HepG2 (cell line): Measurements from ENCODE around the gene ABCC8. TPM values are rescaled to one million over a fixed set of nuclear protein-coding genes. Genes with fewer than 3 reads are reported as not detected.

Experiments
- ATAC-seq: fragments of 200-7000 bp; cut with Tn5 transposase; 3 replicates; pipeline ENCODE4 v1.9.1; 2020; ENCODE audit warnings: mild to moderate bottlenecking, moderate library complexity
- BruUV-seq: library from RNA; stranded (reverse); fragments of 400-500 nt; replicated peaks from 2 replicates; lab custom pipeline; 2021; lab: Mats Ljungman, UMichigan
- CTCF ChIA-PET: fragments of 300-600 bp; formaldehyde crosslinking; extraction: SDS; loops from one replicate; lab custom pipeline; 2021; ENCODE audit warnings: low total read pairs, inconsistent platforms, low intra/inter-chr PET ratio; lab: Yijun Ruan, JAX
- POLR2A ChIA-PET: fragments of 350-600 bp; sonication (Branson Sonifier 250); formaldehyde crosslinking; loops from one replicate; lab custom pipeline; 2020; ENCODE audit warnings: antibody characterized with exemption, inconsistent platforms; lab: Yijun Ruan, JAX
- DNase-seq: peaks from one replicate; pipeline ENCODE4 v3.0.0-alpha.2; 2015; ENCODE audit warnings: low spot score
- FAIRE-seq: peaks from 3 replicates; lab custom pipeline; 2011; peaks lifted over from hg19 to GRCh38; lab: Jason Lieb, UNC
- H2AFZ ChIP-seq: one replicate; pipeline ENCODE4 v1.6.1; 2011; ENCODE audit warnings: low read length, inconsistent platforms
- H3K27ac ChIP-seq: fragments of 300-600 bp; 3 replicates; pipeline ENCODE4 v1.8.0; 2011; ENCODE audit warnings: mixed run types, mild to moderate bottlenecking, mixed read lengths, low read length, inconsistent platforms; ENCODE audit not compliant: insufficient read depth; ENCODE audit errors: extremely low read length
- H3K27me3 ChIP-seq, 2 experiments: fragments of 200-600 bp in 1 of 2; 2 replicates in 1 of 2; 3 replicates in 1 of 2; pipeline versions ENCODE4 v1.6.0 to v1.8.0; 2011; ENCODE audit warnings: low read length in 2 of 2, mild to moderate bottlenecking in 2 of 2, moderate library complexity in 2 of 2, inconsistent platforms in 1 of 2; ENCODE audit not compliant: insufficient read depth in 2 of 2, control insufficient read depth in 1 of 2
- H3K36me3 ChIP-seq, 2 experiments: fragments of 200-600 bp in 1 of 2; replicated peaks in 1 of 2; 2 replicates in 1 of 2; 3 replicates in 1 of 2; pipeline versions ENCODE4 v1.5.1 to v1.8.0; 2011; ENCODE audit warnings: low read length in 2 of 2, inconsistent platforms in 1 of 2; ENCODE audit not compliant: insufficient read depth in 2 of 2, control insufficient read depth in 1 of 2
- H3K4me1 ChIP-seq: 2 replicates; pipeline ENCODE4 v1.5.1; 2012; ENCODE audit warnings: low read length, inconsistent platforms; ENCODE audit not compliant: insufficient read depth
- H3K4me2 ChIP-seq: 2 replicates; pipeline ENCODE4 v1.6.0; 2011; ENCODE audit warnings: low read depth, low read length, inconsistent platforms
- H3K4me3 ChIP-seq, 3 experiments: fragments of 200-600 bp in 1 of 3; sonication (generic), shearing (Covaris generic) in 1 of 3; replicated peaks in 1 of 3; 2 replicates each; pipeline ENCODE4 v1.5.1; 2011 to 2016; ENCODE audit warnings: low read length in 3 of 3, inconsistent platforms in 2 of 3, low read depth in 2 of 3, mild to moderate bottlenecking in 2 of 3, control low read depth in 1 of 3, mixed read lengths in 1 of 3; ENCODE audit not compliant: insufficient read depth in 1 of 3
- H3K79me2 ChIP-seq: one replicate; pipeline ENCODE4 v1.6.1; 2011; ENCODE audit warnings: low read length, inconsistent platforms; ENCODE audit not compliant: insufficient read depth
- H3K9ac ChIP-seq: 2 replicates; pipeline ENCODE4 v1.6.0; 2011; ENCODE audit warnings: mild to moderate bottlenecking, low read depth, low read length, inconsistent platforms; ENCODE audit not compliant: insufficient read depth
- H3K9me3 ChIP-seq: 2 replicates; pipeline ENCODE4 v1.5.1; 2012; ENCODE audit warnings: mild to moderate bottlenecking, low read length
- H4K20me1 ChIP-seq: 2 replicates; pipeline ENCODE4 v1.6.0; 2011; ENCODE audit warnings: inconsistent platforms, mild to moderate bottlenecking, low read length, moderate library complexity; ENCODE audit not compliant: insufficient read depth
- ARID5B ChIP-seq: IDR thresholded peaks from 2 replicates; pipeline ENCODE4 v1.4.0; 2020; ENCODE audit warnings: mild to moderate bottlenecking, missing genetic modification reagents
- CREBL2 ChIP-seq: sonication (generic); formaldehyde crosslinking; IDR thresholded peaks from 2 replicates; pipeline ENCODE4 v1.8.1; 2023; ENCODE audit warnings: missing genetic modification reagents, mild to moderate bottlenecking, borderline replicate concordance
- EP300 ChIP-seq, 3 experiments: sonication (generic) in 1 of 3; formaldehyde crosslinking in 1 of 3; IDR thresholded peaks; 2 replicates each; pipeline versions ENCODE4 v1.5.1 to v1.6.1; 2011 to 2020; ENCODE audit warnings: low read depth in 2 of 3, low read length in 2 of 3, borderline replicate concordance in 1 of 3, improper control_type of control experiment in 1 of 3, mild to moderate bottlenecking in 1 of 3, missing genetic modification reagents in 1 of 3, moderate library complexity in 1 of 3
- GABPB1 ChIP-seq: IDR thresholded peaks from 2 replicates; pipeline ENCODE4 v1.6.1; 2016; ENCODE audit warnings: mild to moderate bottlenecking, missing genetic modification reagents, moderate library complexity, missing compliant biosample characterization
- HOXA7 ChIP-seq: sonication (generic); formaldehyde crosslinking; IDR thresholded peaks from 2 replicates; pipeline ENCODE4 v1.8.1; 2022; ENCODE audit warnings: mild to moderate bottlenecking, missing genetic modification reagents, moderate library complexity
- KAT7 ChIP-seq: IDR thresholded peaks from 2 replicates; pipeline ENCODE4 v1.6.1; 2018; ENCODE audit warnings: borderline replicate concordance, missing compliant biosample characterization
- RAD21 ChIP-seq: fragments of 450-650 bp; formaldehyde crosslinking; IDR thresholded peaks from 2 replicates; pipeline ENCODE4 v1.5.0; 2020; ENCODE audit warnings: mild to moderate bottlenecking
- STAG1 ChIP-seq: sonication (generic); formaldehyde crosslinking; IDR thresholded peaks from 2 replicates; pipeline ENCODE4 v1.4.0; 2020; ENCODE audit warnings: missing genetic modification reagents
- ZBTB26 ChIP-seq: IDR thresholded peaks from 2 replicates; pipeline ENCODE4 v1.6.1; 2016; ENCODE audit warnings: missing compliant biosample characterization, missing genetic modification reagents, borderline replicate concordance
- ZFX ChIP-seq: sonication (generic); formaldehyde crosslinking; IDR thresholded peaks from 2 replicates; pipeline ENCODE4 v1.4.0; 2020; ENCODE audit warnings: mild to moderate bottlenecking, low read depth, missing genetic modification reagents, moderate library complexity
- ZNF292 ChIP-seq: sonication (generic); formaldehyde crosslinking; IDR thresholded peaks from 2 replicates; pipeline ENCODE4 v1.8.1; 2022; ENCODE audit warnings: mild to moderate bottlenecking, low read depth, missing genetic modification reagents, borderline replicate concordance
- WGBS: methylation state at CpG from one replicate; pipeline ENCODE4 v1.1.6; 2017; ENCODE audit warnings: low lambda C conversion rate; 5-methylcytosine and 5-hydroxymethylcytosine counted together
- in situ Hi-C: cut with HindIII; loops from 2 replicates; pipeline ENCODE4 v1.10.0; 2017; ENCODE audit warnings: low pct_unique_long_range_greater_than_20kb; ENCODE audit not compliant: extremely low pct_ligation_motif_present
- intact Hi-C: fragments of 100-400 bp; cut with micrococcal nuclease; formaldehyde crosslinking; loops from one replicate; pipeline ENCODE4 v1.10.0; 2022; ENCODE audit not compliant: unreplicated experiment
- polyA plus RNA-seq, 8 experiments: library from polyadenylated mRNA; depleted of rRNA in 3 of 8; stranded (reverse) in 7 of 8; unstranded in 1 of 8; fragments of >200 nt; fragmentation: Illumina TruSeq in 4 of 8; extraction: Trizol in 4 of 8; gene quantifications; 2 replicates each; pipeline versions ENCODE4 v1.2.1 to v1.2.3, GENCODE V29; 2011 to 2016; ENCODE audit warnings: low read depth in 4 of 8, missing spikeins in 1 of 8, mixed read lengths in 1 of 8; ENCODE audit not compliant: insufficient read depth in 1 of 8
- total RNA-seq, 5 experiments: library from RNA; depleted of rRNA; stranded (reverse); fragments of >200 nt; fragmentation: Illumina TruSeq; extraction: Trizol; gene quantifications; 2 replicates each; pipeline ENCODE4 v1.2.3, GENCODE V29; 2016; ENCODE audit warnings: low read depth in 1 of 5

The ABCC8 gene
- total and polyA plus RNA-seq, 2 of the 13 experiments (the other 11 are each of a cell fraction or from before 2014, with no cell fraction given) = not detected

- BruUV-seq = no TSS peak
- Histone ChIP-seq H3K9me3 (no peaks in the 10 kb centered on the region), H3K9ac (no peak overlapping the region), H3K4me2 (no peak overlapping the region), H3K27ac (no peak overlapping the region), H3K4me1 (no peaks in the 10 kb centered on the region), H3K36me3 (no peaks in the 10 kb centered on the region), H4K20me1 (no peaks in the 10 kb centered on the region), H3K27me3 (peaks cover 5 to 32% of the 10 kb centered on the region in 2 experiments), H2AFZ (no peak overlapping the region), H3K79me2 (no peaks in the 10 kb centered on the region), H3K4me3 (no peak overlapping the region)
- intact Hi-C loops (no loop called here), in situ Hi-C loops (loop anchor here (5.0 kb wide), 1 partner anchor 90 kb away; no protein-coding TSS in a partner anchor)
- ATAC-seq (no peak), FAIRE-seq (no peak), DNase-seq (no peak)
- no peak for TF ChIP-seq GABPB1 (CRISPR knock-in tag)
- ChIA-PET CTCF (no interaction called here), POLR2A (no interaction called here)
- no CpG with 5 or more reads among the region's 3 CpGs for WGBS
Measured at GRCh38 chr11:17472467-17472866, 4.2 kb downstream of the ABCC8 start.

- in situ Hi-C loops = loop anchor here (5.0 kb wide), 1 partner anchor 89 kb away; no protein-coding TSS in a partner anchor
- Histone ChIP-seq H2AFZ (no peak overlapping the region), H3K9me3 (no peaks in the 10 kb centered on the region), H3K79me2 (no peaks in the 10 kb centered on the region), H3K27me3 (peaks cover 5 to 25% of the 10 kb centered on the region in 2 experiments), H3K36me3 (no peaks in the 10 kb centered on the region), H4K20me1 (no peaks in the 10 kb centered on the region), H3K4me3 (no peak overlapping the region), H3K27ac (no peak overlapping the region), H3K4me1 (no peaks in the 10 kb centered on the region), H3K4me2 (no peak overlapping the region), H3K9ac (no peak overlapping the region)
- ATAC-seq = peak; percentile 54; the same call in 2 of the 3 replicates
- FAIRE-seq = no peak
- POLR2A ChIA-PET = no interaction called here
- 16% methylated on average over 2 of the region's 3 CpGs for WGBS
- DNase-seq = peak; percentile 32
- BruUV-seq = no TSS peak
- intact Hi-C loops = no loop called here
- CTCF ChIA-PET = interaction anchor here (0.7 to 1.3 kb wide), 2 partner anchors 83 to 85 kb away, joined by 3 to 7 read pairs; partner anchors contain the start of gene KCNJ11
- TF ChIP-seq ARID5B (CRISPR knock-in tag) (no peak), RAD21 (CRISPR knock-in tag) (0 out of 2 replicates have a peak, but pooled peaks have one; percentile 24), ZFX (CRISPR knock-in tag) (no peak), EP300 (IDR thresholded peaks at IDR 0.05; ENCODE audit: low read depth in 2 of 2, low read length in 2 of 2) (no peak), EP300 (CRISPR knock-in tag; IDR thresholded peaks at IDR 0.05; ENCODE audit: borderline replicate concordance) (no peak), ZNF292 (CRISPR knock-in tag) (no peak), KAT7 (CRISPR knock-in tag) (no peak), ZBTB26 (CRISPR knock-in tag) (no peak), HOXA7 (CRISPR knock-in tag) (no peak), CREBL2 (CRISPR knock-in tag) (no peak), STAG1 (CRISPR knock-in tag) (peak; percentile 77)
Measured at GRCh38 chr11:17471501-17471900, 5.1 kb downstream of the ABCC8 start.
